GM12878 (cell line): ENCODE measurements around the gene HDAC8. TPM values are rescaled to one million over a fixed set of nuclear protein-coding genes. Genes with fewer than 3 reads are reported as not detected.
A peak's percentile ranks its signal among the peaks of the same experiment; 100 is the strongest.

Experiments
- ATAC-seq: fragments of 200-7000 bp; cut with Tn5 transposase; 3 replicates; pipeline ENCODE4 v1.9.1; 2020; ENCODE audit warnings: mild to moderate bottlenecking, moderate library complexity
- BruUV-seq: library from RNA; stranded (reverse); fragments of 400-500 nt; replicated peaks from 2 replicates; lab custom pipeline; 2021; lab: Mats Ljungman, UMichigan
- CTCF ChIA-PET: fragments of 300-600 bp; sonication (Branson Sonifier 250); formaldehyde crosslinking; extraction: SDS; loops from one replicate; lab custom pipeline; 2021; ENCODE audit warnings: inconsistent platforms; lab: Yijun Ruan, JAX
- POLR2A ChIA-PET: fragments of 350-600 bp; formaldehyde crosslinking; extraction: SDS; loops from one replicate; lab custom pipeline; 2021; ENCODE audit warnings: inconsistent platforms; lab: Charles Lee
- RAD21 ChIA-PET: fragments of 300-600 bp; sonication (Branson Sonifier 250); formaldehyde crosslinking; loops from one replicate; lab custom pipeline; 2023; ENCODE audit warnings: antibody characterized with exemption; ENCODE audit not compliant: unreplicated experiment; lab: Charles Lee
- SMC1A ChIA-PET: fragments of 300-600 bp; sonication (Branson Sonifier 250); formaldehyde crosslinking; loops from one replicate; lab custom pipeline; 2023; ENCODE audit not compliant: unreplicated experiment, uncharacterized antibody; lab: Charles Lee
- DNase-seq: peaks from one replicate; pipeline ENCODE4 v3.0.0-alpha.2; 2011; ENCODE audit warnings: low read depth, low spot score
- FAIRE-seq: peaks from 3 replicates; lab custom pipeline; 2011; peaks lifted over from hg19 to GRCh38; lab: Jason Lieb, UNC
- H2AFZ ChIP-seq: 2 replicates; pipeline ENCODE4 v1.6.0; 2011; ENCODE audit warnings: low read depth, low read length, control low read depth; ENCODE audit not compliant: control insufficient read depth
- H3K27ac ChIP-seq: 2 replicates; pipeline ENCODE4 v1.5.1; 2011; ENCODE audit warnings: control low read depth; ENCODE audit not compliant: control insufficient read depth, insufficient read depth
- H3K27me3 ChIP-seq, 2 experiments: replicated peaks in 1 of 2; 2 replicates each; pipeline versions ENCODE4 v1.6.0 to v1.6.1; 2011; ENCODE audit warnings: low read length in 1 of 2; ENCODE audit not compliant: control insufficient read depth in 2 of 2, insufficient read depth in 2 of 2
- H3K36me3 ChIP-seq, 2 experiments: 2 replicates each; pipeline ENCODE4 v1.5.1; 2011; ENCODE audit warnings: low read length in 1 of 2; ENCODE audit not compliant: control insufficient read depth in 2 of 2, insufficient read depth in 2 of 2
- H3K4me1 ChIP-seq: 2 replicates; pipeline ENCODE4 v1.6.1; 2011; ENCODE audit warnings: mild to moderate bottlenecking, low read length, moderate library complexity, mixed read lengths; ENCODE audit not compliant: control insufficient read depth, insufficient read depth
- H3K4me2 ChIP-seq: 2 replicates; pipeline ENCODE4 v1.6.0; 2011; ENCODE audit warnings: control low read depth; ENCODE audit not compliant: control insufficient read depth, insufficient read depth
- H3K4me3 ChIP-seq: fragments of 200-600 bp; sonication (generic); 2 replicates; pipeline ENCODE4 v1.5.1; 2016
- H3K79me2 ChIP-seq: 2 replicates; pipeline ENCODE4 v1.6.0; 2011; ENCODE audit warnings: low read length; ENCODE audit not compliant: control insufficient read depth, insufficient read depth
- H3K9ac ChIP-seq: 2 replicates; pipeline ENCODE4 v1.8.0; 2011; ENCODE audit warnings: low read length, control low read depth, mixed read lengths; ENCODE audit not compliant: control insufficient read depth, insufficient read depth
- H3K9me3 ChIP-seq: replicated peaks from 3 replicates; pipeline ENCODE4 v1.5.1; 2011; ENCODE audit warnings: mild to moderate bottlenecking, low read length; ENCODE audit not compliant: control insufficient read depth, insufficient read depth
- H4K20me1 ChIP-seq: 2 replicates; pipeline ENCODE4 v1.6.0; 2011; ENCODE audit not compliant: control insufficient read depth, insufficient read depth
- ASH2L ChIP-seq: fragments of 300-600, 200-600 bp; sonication (generic); IDR thresholded peaks from 2 replicates; pipeline ENCODE4 v1.6.1; 2017; ENCODE audit warnings: low read depth, mild to moderate bottlenecking, borderline replicate concordance
- CEBPZ ChIP-seq: fragments of 150-350 bp; IDR thresholded peaks from 2 replicates; pipeline ENCODE4 v1.6.1; 2016; ENCODE audit warnings: low read depth, low read length
- CREM ChIP-seq: IDR thresholded peaks from 2 replicates; pipeline ENCODE4 v1.6.1; 2014; ENCODE audit warnings: antibody characterized with exemption, low read depth
- EP300 ChIP-seq, 2 experiments: fragments of 150-350 bp in 1 of 2; IDR thresholded peaks; 2 replicates each; pipeline ENCODE4 v1.6.1; 2011 to 2012; ENCODE audit warnings: low read depth in 2 of 2, low read length in 2 of 2, borderline replicate concordance in 1 of 2, improper control_type of control experiment in 1 of 2, inconsistent platforms in 1 of 2; ENCODE audit not compliant: control insufficient read depth in 1 of 2
- FOXK2 ChIP-seq: fragments of 450-650 bp; IDR thresholded peaks from 2 replicates; pipeline ENCODE4 v1.6.1; 2017; ENCODE audit warnings: mild to moderate bottlenecking, moderate library complexity
- RCOR1 ChIP-seq: conservative IDR thresholded peaks from 2 replicates; pipeline ENCODE4 v1.6.1; 2012; ENCODE audit warnings: low read depth, low read length, improper control_type of control experiment
- RFX5 ChIP-seq: IDR thresholded peaks from 2 replicates; pipeline ENCODE4 v1.6.1; 2011; ENCODE audit warnings: low read depth, low read length, improper control_type of control experiment
- SMC3 ChIP-seq: IDR thresholded peaks from 2 replicates; pipeline ENCODE4 v1.6.1; 2011; ENCODE audit warnings: low read length, improper control_type of control experiment, borderline replicate concordance
- ZNF24 ChIP-seq: fragments of 450-650 bp; IDR thresholded peaks from 2 replicates; pipeline ENCODE4 v1.6.1; 2017; ENCODE audit warnings: antibody characterized with exemption, mild to moderate bottlenecking
- WGBS: methylation state at CpG from one replicate; pipeline ENCODE4 v1.1.6; 2016; ENCODE audit warnings: low lambda C conversion rate; ENCODE audit not compliant: insufficient replicate concordance, insufficient coverage; ENCODE audit errors: missing lambda C conversion rate; 5-methylcytosine and 5-hydroxymethylcytosine counted together
- in situ Hi-C: fragments of 300-500 bp; cut with MboI; formaldehyde crosslinking; loops from 9 replicates; pipeline ENCODE4 v1.14.3; 2018; ENCODE audit warnings: mixed read lengths
- intact Hi-C: fragments of 100-400 bp; cut with micrococcal nuclease; formaldehyde crosslinking; loops from one replicate; pipeline ENCODE4 v1.14.2; 2022; ENCODE audit not compliant: unreplicated experiment
- polyA plus RNA-seq, 11 experiments: library from polyadenylated mRNA; depleted of rRNA in 4 of 11; unstranded in 6 of 11; stranded (reverse) in 5 of 11; fragments of >200 nt; fragmentation: Nextera tagmentation in 4 of 11; fragmentation: Illumina TruSeq in 1 of 11; extraction: Ambion mirVana in 4 of 11; extraction: Trizol in 1 of 11; gene quantifications; 1 replicate in 1 of 11; 2 replicates in 10 of 11; pipeline versions ENCODE4 v1.2.1 to v1.2.3, GENCODE V29; 2011 to 2016; ENCODE audit warnings: inconsistent platforms in 2 of 11, missing spikeins in 2 of 11, low read depth in 1 of 11
- total RNA-seq, 4 experiments: library from RNA; depleted of rRNA in 3 of 4; stranded (reverse); fragments of >200 nt in 3 of 4; fragmentation: Illumina TruSeq in 1 of 4; extraction: Trizol in 1 of 4; gene quantifications; 2 replicates each; pipeline versions ENCODE4 v1.2.1 to v1.2.3, GENCODE V29; 2013 to 2021

The HDAC8 gene
- total and polyA plus RNA-seq, 10 of the 15 experiments (the other 5 are each of a cell fraction or from before 2014, with no cell fraction given) = 18.1 to 34.7 (median 29.1) TPM

DNA sequence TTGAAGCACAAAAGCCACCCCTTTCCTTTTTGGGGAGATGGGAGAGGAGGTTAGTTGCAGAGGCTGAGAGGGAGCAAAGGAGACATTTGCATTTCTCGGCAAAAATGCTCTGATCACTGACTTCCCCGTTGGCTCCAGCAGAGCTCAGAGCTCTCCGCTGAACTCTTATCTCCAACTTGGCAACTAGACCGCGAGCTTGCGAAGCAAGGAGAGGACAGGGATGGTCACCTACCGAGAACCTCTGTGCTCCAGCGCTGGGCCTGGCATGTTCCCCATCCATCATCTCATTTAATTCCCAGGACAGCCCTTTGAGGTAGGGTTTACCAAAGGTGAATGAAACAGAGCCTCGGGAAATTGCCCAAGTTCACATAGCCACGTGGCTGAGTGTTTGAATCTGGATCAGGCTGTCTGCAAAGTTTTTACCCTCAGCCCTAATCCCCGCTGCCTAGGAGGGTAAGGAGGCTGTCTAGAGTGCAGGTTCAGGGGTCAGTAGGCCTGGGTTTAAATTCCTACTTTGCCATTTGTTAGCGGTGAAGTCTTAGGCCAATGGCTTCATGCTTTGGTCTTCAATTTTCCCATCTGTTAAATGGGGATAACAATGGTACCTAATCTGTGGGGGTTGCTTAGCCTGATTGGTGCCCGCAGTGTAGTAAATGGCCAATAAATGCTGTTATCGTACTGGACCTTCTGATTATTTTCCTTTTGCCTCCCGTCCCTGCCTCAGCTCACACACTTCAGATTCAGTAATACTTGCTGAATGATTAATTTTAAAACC, 263.2 kb downstream of the HDAC8 start:
- ATAC-seq (no peak), FAIRE-seq (no peak), DNase-seq (no peak)
- no peaks in the 10 kb centered on the region; the same call in 1 of the 3 replicates for H3K9me3 ChIP-seq
- no peak for TF ChIP-seq ASH2L
- no peak for TF ChIP-seq CEBPZ
- no peak for TF ChIP-seq ZNF24
- no peak for TF ChIP-seq CREM
- no peak for TF ChIP-seq RFX5
- no peak for TF ChIP-seq RCOR1
- TF ChIP-seq SMC3 = no peak
- TF ChIP-seq FOXK2 = no peak
- TF ChIP-seq EP300 (IDR thresholded peaks at IDR 0.05; ENCODE audit: borderline replicate concordance in 1 of 2, control insufficient read depth in 1 of 2, low read depth in 2 of 2, low read length in 2 of 2) = no peak
- in situ Hi-C loops = no loop called here
- no peak overlapping the region for H2AFZ ChIP-seq
- H3K79me2 ChIP-seq = no peaks in the 10 kb centered on the region
- H3K36me3 ChIP-seq = no peaks in the 10 kb centered on the region
- intact Hi-C loops = no loop called here
- no peaks in the 10 kb centered on the region for H3K4me1 ChIP-seq
- H3K4me2 ChIP-seq = peak overlapping the region; percentile 66
- ChIA-PET CTCF (no interaction called here), POLR2A (no interaction called here), RAD21 (interaction anchor here (0.8 kb wide), 1 partner anchor 231 kb away, joined by 3 read pairs; no protein-coding TSS in a partner anchor), SMC1A (no interaction called here)
- H3K9ac ChIP-seq = no peak overlapping the region
- no peaks in the 10 kb centered on the region for H4K20me1 ChIP-seq
- WGBS = 22% methylated on average over 15 of the region's 15 CpGs
- H3K27ac ChIP-seq = no peak overlapping the region
- H3K4me3 ChIP-seq = no peak overlapping the region
- BruUV-seq = no TSS peak
- peaks cover 7 to 28% of the 10 kb centered on the region in 2 experiments for H3K27me3 ChIP-seq
